HL-60 (cell line): ENCODE results near the gene ATP1A2.

Experiments used
- DNase-seq, 2 experiments: peaks; one replicate each; pipeline ENCODE4 v3.0.0-alpha.2; 2010 to 2020; ENCODE audit warnings: low read depth in 1 of 2, low spot score in 1 of 2
- H3K27ac ChIP-seq: fragments of 250-450 bp; sonication (Bioruptor Pico); replicated peaks from 2 replicates; pipeline ENCODE4 v1.5.1; 2020; ENCODE audit warnings: mild to moderate bottlenecking, moderate library complexity
- H3K27me3 ChIP-seq: fragments of 250-450 bp; sonication (Bioruptor Pico); 2 replicates; pipeline ENCODE4 v1.5.1; 2021; ENCODE audit warnings: mild to moderate bottlenecking, moderate library complexity; ENCODE audit not compliant: insufficient read depth, poor library complexity, severe bottlenecking
- H3K4me3 ChIP-seq: replicated peaks from 2 replicates; pipeline ENCODE4 v1.5.1; 2011; ENCODE audit warnings: mild to moderate bottlenecking, control low read depth, low read length; ENCODE audit not compliant: insufficient read depth
- CTCF ChIP-seq: IDR thresholded peaks from one replicate; pipeline ENCODE4 v1.5.1; 2011; ENCODE audit warnings: low read length, control low read depth, inconsistent platforms; ENCODE audit not compliant: insufficient read depth
- GABPA ChIP-seq: IDR thresholded peaks from 2 replicates; pipeline ENCODE4 v1.6.1; 2012; ENCODE audit warnings: low read depth
- POLR2AphosphoS5 ChIP-seq: IDR thresholded peaks from 2 replicates; pipeline ENCODE4 v1.6.1; 2012; ENCODE audit warnings: low read depth
- REST ChIP-seq: IDR thresholded peaks from 2 replicates; pipeline ENCODE4 v1.6.1; 2012; ENCODE audit warnings: low read depth; ENCODE audit not compliant: insufficient replicate concordance
- SPI1 ChIP-seq: IDR thresholded peaks from 2 replicates; pipeline ENCODE4 v1.6.1; 2012; ENCODE audit warnings: low read depth, mild to moderate bottlenecking, borderline replicate concordance

ATP1A2 gene

GRCh38 chr1:160161965-160162705 is 46.6 kb downstream of the ATP1A2 start:
- TF ChIP-seq CTCF, result peak; percentile 9
- no peak for TF ChIP-seq POLR2AphosphoS5
- TF ChIP-seq GABPA, result no peak
- no peak for TF ChIP-seq SPI1
- H3K27me3 ChIP-seq, result no peaks in the 10 kb centered on the region
- peak in 1 of 2 experiments; percentile 13 for DNase-seq
- no peak overlapping the region for H3K4me3 ChIP-seq
- no peak overlapping the region for H3K27ac ChIP-seq

GRCh38 chr1:160162931-160163330 is 47.4 kb downstream of the ATP1A2 start:
- no peak for TF ChIP-seq CTCF
- TF ChIP-seq SPI1, result no peak
- no peak for TF ChIP-seq GABPA
- TF ChIP-seq POLR2AphosphoS5, result no peak
- no peak for TF ChIP-seq REST
- H3K27ac ChIP-seq, result no peak overlapping the region
- no peak overlapping the region for H3K4me3 ChIP-seq
- no peaks in the 10 kb centered on the region for H3K27me3 ChIP-seq
- DNase-seq, result no peak

GRCh38 chr1:160163615-160164014 is 48.1 kb downstream of the ATP1A2 start:
- no peak for DNase-seq
- H3K4me3 ChIP-seq, result no peak overlapping the region
- TF ChIP-seq REST, result no peak
- no peak for TF ChIP-seq POLR2AphosphoS5
- no peak for TF ChIP-seq CTCF
- no peak for TF ChIP-seq GABPA
- no peak for TF ChIP-seq SPI1
- no peaks in the 10 kb centered on the region for H3K27me3 ChIP-seq
- no peak overlapping the region for H3K27ac ChIP-seq

- no peak for DNase-seq
- Histone ChIP-seq H3K27ac (no peak overlapping the region), H3K27me3 (no peaks in the 10 kb centered on the region), H3K4me3 (no peak overlapping the region)
- no peak for TF ChIP-seq REST
- no peak for TF ChIP-seq GABPA
- TF ChIP-seq CTCF, result no peak
These were observed 48.6 kb downstream of the ATP1A2 start for GRCh38 chr1:160164121-160164520.
